Kidney epithelial cell (primary cell): ENCODE measurements around the gene B4GALNT2. TPM values are rescaled to one million over a fixed set of nuclear protein-coding genes. Genes with fewer than 3 reads are reported as not detected.

Experiments used
- DNase-seq: peaks from one replicate; pipeline ENCODE4 v3.0.0-alpha.2; 2010; ENCODE audit warnings: low read depth
- H3K27me3 ChIP-seq: 2 replicates; pipeline ENCODE4 v1.6.0; 2011; ENCODE audit warnings: low read length; ENCODE audit not compliant: control insufficient read depth, insufficient read depth
- H3K36me3 ChIP-seq: 2 replicates; pipeline ENCODE4 v1.5.1; 2011; ENCODE audit warnings: low read length; ENCODE audit not compliant: control insufficient read depth, insufficient read depth
- H3K4me3 ChIP-seq: 2 replicates; pipeline ENCODE4 v1.5.1; 2011; ENCODE audit warnings: low read depth, mild to moderate bottlenecking, control low read depth, low read length
- CTCF ChIP-seq: IDR thresholded peaks from 2 replicates; pipeline ENCODE4 v1.5.1; 2011; ENCODE audit warnings: mild to moderate bottlenecking, moderate library complexity, low read length, control low read depth, inconsistent platforms; ENCODE audit not compliant: insufficient read depth, poor library complexity, severe bottlenecking
- total RNA-seq: library from RNA; depleted of rRNA; stranded (reverse); fragments of >200 nt; gene quantifications from 2 replicates; pipeline ENCODE4 v1.2.3, GENCODE V29; 2015

The B4GALNT2 gene
- total RNA-seq, 1 donor from 2014 or later: 0.50 TPM

GRCh38 chr17:49219987-49220386 lies 87.4 kb downstream of the B4GALNT2 start:
- Histone ChIP-seq H3K36me3 (no peaks in the 10 kb centered on the region), H3K27me3 (peaks cover 44% of the 10 kb centered on the region), H3K4me3 (no peak overlapping the region)
- TF ChIP-seq CTCF: no peak
- DNase-seq: no peak

- no peaks in the 10 kb centered on the region for H3K36me3 ChIP-seq
- peaks cover 67% of the 10 kb centered on the region for H3K27me3 ChIP-seq
- TF ChIP-seq CTCF: no peak
- no peak overlapping the region for H3K4me3 ChIP-seq
- DNase-seq: no peak
These were observed 90.6 kb downstream of the B4GALNT2 start for GRCh38 chr17:49223168-49223516.

- no peak overlapping the region for H3K4me3 ChIP-seq
- H3K27me3 ChIP-seq: peaks cover 67% of the 10 kb centered on the region
- DNase-seq: no peak
- no peaks in the 10 kb centered on the region for H3K36me3 ChIP-seq
- TF ChIP-seq CTCF: peak; percentile 84
These were observed 91.1 kb downstream of the B4GALNT2 start for GRCh38 chr17:49223517-49224197.

GRCh38 chr17:49224198-49224996 lies 91.8 kb downstream of the B4GALNT2 start:
- no peak for TF ChIP-seq CTCF
- H3K36me3 ChIP-seq: no peaks in the 10 kb centered on the region
- DNase-seq: no peak
- peaks cover 62% of the 10 kb centered on the region for H3K27me3 ChIP-seq
- H3K4me3 ChIP-seq: no peak overlapping the region

- Histone ChIP-seq H3K4me3 (no peak overlapping the region), H3K36me3 (no peaks in the 10 kb centered on the region), H3K27me3 (peaks cover 62% of the 10 kb centered on the region)
- no peak for DNase-seq
- TF ChIP-seq CTCF: no peak
These were observed 92.4 kb downstream of the B4GALNT2 start for GRCh38 chr17:49224997-49225337.
